G401 (cell line): ENCODE measurements around the gene PTPRA. TPM values are rescaled to one million over a fixed set of nuclear protein-coding genes. Genes with fewer than 3 reads are reported as not detected.

Experiments
- DNase-seq: peaks from one replicate; pipeline ENCODE4 v3.0.0-alpha.2; 2015; ENCODE audit warnings: low spot score
- in situ Hi-C: cut with HindIII; loops from 2 replicates; pipeline ENCODE4 v1.10.0; 2016; ENCODE audit warnings: low sequenced_read_pairs, mixed read lengths
- total RNA-seq: library from RNA; depleted of rRNA; stranded (reverse); fragments of >200 nt; shearing (Covaris generic); gene quantifications from 2 replicates; pipeline ENCODE4 v1.2.3, GENCODE V29; 2014

Gene PTPRA
- total RNA-seq, 1 experiment from 2014 or later, result 83.7 TPM

DNA sequence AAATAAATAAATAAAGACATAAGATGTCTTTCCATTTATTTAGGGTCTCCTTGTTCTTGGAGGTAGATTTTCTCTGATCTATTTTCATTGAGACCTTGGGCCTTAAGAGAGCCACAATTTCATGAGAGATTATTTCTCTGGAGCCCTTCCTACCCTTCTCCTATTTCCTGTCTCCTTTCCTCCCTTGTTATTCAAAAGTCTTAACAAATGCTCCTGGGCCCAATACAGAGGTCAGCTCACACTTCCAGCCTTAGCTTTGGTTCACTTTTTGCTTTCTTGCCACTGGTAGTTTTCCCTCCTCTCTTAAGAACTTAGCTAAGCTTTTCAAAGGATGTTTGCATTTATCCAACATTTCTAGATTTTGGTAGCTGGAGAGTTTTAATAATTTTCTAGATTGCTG, 44.0 kb downstream of the PTPRA start:
- in situ Hi-C loops, result no loop called here

DNA sequence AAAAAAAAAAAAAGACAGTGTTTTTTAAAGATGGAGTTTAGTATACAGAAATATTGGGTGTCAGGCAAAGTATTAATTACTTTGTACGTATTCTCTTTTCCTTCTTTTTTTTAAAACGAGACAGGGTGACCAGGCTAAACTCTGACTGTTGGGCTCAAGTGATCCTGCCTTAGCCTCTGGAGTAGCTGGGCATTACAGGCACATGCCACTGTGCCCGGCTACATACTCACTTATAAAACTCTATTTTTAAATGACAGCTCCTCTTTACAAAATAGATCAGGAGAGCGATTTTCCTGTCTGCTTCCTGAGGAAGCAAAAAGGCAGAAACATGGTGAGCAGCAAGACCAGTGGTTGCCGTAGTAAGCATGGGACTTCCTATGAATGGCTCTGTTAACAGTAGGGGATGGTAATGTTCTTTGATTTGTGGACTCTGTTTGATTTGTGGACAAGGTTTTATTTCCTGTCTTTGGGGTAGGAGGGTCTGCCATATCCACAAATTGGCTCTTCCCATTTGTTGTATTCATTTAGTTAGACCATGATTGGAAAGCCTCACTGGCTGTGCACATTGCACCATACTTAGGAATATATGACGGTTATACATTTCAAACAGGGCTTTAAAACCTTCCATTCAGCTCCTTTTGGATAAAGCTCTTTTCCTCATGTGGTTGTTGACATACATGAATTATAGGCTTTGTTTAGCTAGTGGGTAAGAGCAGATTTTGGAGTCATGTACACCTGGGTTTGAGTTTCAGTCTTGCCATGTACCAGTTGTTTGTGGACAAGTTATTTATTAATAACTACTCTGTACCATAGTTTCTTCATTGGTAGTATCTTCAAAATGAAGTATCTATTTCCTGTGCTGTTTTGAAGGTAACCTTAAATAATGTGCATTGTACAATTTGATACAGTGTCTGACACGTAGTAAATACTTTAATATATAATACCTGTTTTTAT, 45.1 kb downstream of the PTPRA start:
- in situ Hi-C loops, result no loop called here
- DNase-seq, result no peak

More for the DNA sequence above, 44.0 kb downstream of the PTPRA start:
- no peak for DNase-seq

DNA sequence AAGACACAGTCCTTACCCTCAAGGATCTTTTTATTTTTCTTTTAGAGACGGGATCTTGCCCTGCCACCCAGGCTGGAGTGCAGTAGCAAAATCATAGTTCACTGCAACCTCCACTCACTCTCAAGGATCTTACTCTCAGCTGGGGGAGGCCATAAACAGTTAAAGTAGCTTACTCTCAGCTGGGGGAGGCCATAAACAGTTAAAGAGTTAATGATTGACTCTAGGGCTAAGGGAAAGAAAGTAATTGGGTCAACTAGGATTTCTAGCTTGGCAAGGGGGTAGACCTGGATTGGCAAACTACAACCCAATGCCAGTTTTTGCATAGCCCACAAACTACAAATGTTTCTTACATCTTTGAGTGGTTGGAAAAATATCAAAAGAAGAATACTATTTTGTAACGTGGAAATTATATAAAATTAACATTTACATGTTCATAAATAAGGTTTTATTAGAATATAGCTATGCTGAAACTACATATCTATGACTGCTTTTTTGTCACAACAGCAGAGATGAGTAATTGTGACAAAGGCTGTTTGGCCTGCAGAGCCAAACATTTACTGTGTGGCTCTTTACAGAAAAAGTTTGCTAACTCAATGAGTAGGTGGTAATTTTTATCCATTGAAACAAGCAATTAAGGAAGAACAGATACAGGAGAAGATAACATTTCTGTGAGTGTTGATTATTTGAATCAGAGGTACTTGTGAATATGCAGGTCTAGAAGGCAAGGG, 46.4 kb downstream of the PTPRA start:
- in situ Hi-C loops, result no loop called here
- DNase-seq, result peak; percentile 20

DNA sequence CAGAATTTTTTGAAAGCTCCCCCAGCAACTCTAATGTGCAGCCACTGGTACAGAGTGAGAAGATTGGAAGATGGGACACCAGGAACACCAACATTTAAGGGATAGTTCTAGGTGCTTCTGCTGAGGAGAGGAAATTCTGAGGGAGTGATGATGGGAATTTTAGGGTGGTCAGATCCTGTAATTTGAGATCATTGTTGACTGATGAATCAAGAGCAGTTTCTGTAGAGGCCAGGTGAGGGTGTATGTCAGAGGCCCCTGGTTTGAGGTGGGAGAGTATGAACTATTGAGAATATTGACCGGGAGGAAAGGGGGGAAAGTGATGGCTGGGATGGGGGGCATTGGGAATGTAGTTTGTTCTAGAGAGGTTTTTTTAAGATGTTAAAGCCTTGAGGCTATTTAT, 47.2 kb downstream of the PTPRA start:
- in situ Hi-C loops, result no loop called here
- DNase-seq, result no peak

DNA sequence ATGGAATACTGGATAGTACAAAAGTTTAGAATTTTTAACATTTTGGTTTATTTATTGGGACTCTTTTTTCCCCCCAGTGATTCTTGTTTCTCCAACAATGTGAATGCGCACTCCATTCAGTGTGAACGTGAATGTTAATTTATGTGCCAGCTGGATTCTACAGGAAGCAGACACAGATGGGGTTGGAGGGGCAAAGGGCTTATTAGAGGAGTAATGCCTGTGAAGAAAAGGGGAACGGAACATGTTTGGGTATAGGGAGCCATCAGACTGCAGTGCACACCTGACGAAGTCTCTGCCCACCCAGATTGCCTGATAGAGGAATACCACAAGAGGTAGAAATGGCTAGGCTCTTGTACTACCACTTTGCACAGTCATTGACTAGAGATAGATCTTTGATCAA, 48.2 kb downstream of the PTPRA start:
- in situ Hi-C loops, result no loop called here
- no peak for DNase-seq

DNA sequence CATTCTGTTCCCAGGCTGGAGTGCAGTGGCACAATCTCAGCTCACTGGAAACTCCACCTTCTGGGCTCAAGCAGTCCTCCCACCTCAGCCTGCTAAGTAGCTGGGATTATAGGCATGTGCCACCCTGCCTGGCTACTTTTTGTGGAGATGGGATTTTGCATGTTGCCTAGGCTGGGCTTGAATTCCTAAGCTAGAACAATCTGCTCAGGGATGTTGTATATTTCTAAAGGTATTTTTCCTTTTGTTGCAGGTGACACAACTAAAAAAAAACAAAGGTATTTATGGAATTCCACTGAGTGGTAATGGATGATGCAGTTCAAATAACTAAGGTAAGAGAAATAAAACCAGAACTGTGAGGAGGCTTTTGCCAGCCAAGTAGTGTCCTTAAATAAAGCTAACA, 49.7 kb downstream of the PTPRA start:
- no peak for DNase-seq
- in situ Hi-C loops, result no loop called here

DNA sequence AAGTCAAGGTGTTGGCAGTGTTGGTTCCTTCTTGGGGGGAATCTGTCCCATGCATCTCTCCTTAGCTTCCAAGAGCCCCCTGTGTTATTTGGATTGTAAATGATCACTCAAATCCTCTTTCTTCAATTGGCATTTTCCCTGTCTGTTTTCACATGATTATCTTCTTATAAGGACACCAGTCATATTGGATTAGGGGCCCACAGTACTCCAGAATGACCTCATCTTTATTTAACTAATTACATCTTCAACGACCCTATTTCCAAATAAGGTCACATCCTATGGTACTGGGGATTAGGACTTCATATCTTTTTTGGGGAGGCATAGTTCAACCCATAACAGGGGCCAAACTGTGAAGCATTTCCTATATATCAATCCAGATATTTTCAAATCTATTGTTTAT, 57.3 kb downstream of the PTPRA start:
- DNase-seq, result no peak
- in situ Hi-C loops, result no loop called here

DNA sequence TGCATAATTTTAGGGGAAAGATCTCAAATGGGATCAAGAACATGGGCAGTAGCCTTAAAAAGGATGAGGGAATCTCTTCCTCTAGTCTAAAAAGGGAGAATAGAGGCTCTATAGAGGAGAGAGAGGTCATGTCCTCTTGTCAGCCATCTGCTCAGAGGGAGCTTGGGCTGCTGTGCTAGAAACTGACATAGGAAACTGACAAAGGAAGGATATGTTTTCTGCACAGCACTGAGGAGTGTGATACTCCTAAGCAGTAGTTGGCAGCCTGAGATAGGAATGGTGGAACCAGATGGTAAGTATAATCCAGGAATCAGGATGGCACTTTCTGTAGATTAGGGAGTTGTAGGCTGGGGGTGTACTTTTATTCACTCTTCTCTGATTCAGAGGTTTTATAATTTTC, 59.2 kb downstream of the PTPRA start:
- DNase-seq, result peak; percentile 67
- in situ Hi-C loops, result no loop called here

DNA sequence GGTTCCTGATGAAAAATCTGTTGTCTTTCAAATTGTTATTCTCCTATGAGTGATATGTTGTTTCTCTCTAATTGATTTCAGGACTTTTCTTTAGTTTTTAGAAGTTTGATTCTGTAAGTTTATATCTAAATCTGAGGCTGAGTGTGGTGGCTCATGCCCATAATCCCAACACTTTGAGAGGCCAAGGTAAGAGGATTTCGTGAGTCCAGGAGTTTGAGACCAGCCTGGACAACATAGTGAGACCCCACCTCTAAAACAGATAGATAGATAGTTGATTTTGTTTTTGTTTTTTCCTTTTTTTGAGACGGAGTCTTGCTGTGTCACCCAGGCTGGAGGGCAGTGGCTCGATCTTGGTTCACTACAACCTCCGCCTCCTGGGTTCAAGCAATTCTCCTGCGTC, 64.6 kb downstream of the PTPRA start:
- DNase-seq, result no peak
- in situ Hi-C loops, result no loop called here

DNA sequence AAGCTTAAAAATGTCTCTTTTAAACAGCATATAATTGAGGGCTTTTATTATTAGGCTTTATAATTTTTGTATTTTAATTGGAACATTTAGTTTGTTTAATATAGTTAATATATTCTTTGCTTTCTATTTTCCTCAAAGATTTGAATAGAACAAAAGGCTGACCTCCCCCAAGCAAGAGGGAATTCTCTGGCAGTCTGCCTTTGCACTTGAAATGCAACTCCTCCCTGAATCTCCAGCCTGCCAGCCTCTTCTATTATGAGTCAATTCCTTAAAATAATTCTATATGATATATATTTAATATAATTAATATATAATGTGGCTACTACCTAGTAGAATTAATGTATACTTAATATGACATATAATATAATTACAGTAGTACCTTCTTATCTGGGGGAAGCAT, 69.2 kb downstream of the PTPRA start:
- in situ Hi-C loops, result no loop called here
- DNase-seq, result peak; percentile 30

DNA sequence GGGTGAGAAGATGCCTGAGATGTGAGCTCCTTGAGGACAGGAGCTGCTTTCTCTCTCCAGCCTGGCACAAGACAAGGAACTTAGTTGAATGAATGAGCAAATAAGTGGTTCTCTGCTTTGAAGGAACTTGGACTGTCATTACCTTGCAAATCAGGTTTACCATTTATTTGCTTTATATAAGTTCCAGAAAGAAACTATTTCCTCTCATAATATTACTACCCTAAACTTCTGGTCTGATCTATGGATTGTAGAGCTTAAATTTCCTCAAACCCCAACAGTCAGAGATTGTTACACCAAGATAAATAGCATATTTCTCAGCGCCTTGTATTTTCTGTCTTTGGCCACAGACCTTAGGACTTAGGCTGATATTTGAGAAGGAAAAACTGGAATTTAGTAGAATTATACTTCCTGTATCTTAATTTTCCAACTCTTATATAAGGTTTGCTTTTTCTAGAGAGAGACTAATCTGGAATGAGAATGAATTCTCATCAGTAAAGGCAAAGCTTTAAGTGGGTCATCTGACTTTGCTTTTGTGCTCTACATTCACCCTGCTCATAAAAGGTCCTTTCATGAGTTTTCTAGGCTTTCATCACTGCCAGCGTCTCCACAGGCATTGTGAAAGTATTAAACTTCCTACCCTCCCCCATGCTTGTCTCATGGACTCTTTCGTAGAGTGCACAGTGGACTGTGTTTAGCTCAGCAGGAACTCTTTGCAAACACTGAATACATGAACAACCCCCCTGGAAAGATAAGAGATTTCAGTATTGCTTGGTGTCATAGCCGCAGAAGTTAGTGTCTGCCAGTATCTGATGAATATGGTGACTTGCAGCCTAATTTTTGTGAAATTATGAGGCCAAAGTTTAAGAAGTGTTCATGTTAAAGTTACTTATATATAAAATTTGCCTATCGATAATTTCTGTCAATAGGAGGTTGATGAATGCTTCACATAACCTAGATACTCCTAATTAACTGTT, 74.0 kb downstream of the PTPRA start:
- in situ Hi-C loops, result no loop called here
- peak; percentile 43 for DNase-seq

DNA sequence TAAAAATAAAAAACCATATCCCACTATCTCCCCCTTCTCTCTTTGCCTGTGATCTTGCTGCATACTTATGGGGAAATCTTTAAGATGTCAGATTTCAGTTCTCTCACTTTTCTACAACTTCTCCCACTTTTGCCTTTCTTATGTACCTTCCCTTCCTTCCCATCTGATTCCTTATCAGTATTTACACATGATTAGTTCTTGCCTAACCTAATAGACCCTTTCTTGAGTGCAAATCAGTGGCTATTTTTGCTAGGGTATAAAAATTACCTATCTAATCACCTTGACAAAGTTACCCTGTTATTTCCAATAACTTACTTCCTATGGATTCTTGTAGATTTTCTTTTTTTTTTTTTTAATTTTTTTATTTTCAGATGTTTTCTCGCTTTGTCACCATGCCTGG, 75.7 kb downstream of the PTPRA start:
- in situ Hi-C loops, result no loop called here
- DNase-seq, result no peak

DNA sequence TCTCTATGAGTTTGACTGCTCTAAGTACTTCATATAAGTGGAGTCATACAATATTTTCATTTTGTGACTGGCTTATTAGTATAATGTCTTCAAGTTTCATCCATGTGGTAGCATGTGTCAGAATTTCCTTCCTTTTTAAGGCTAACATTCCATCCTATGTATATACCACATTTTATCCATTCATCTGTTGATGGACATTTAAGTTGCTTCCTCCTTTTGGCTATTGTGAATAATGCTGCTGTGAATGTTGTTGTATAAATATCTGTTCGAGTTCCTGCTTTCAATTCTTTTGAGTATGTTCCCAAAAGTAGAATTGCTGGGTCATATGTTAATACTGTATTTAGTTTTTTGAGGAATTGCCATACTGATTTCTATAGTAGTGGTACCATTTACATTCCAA, 79.5 kb downstream of the PTPRA start:
- in situ Hi-C loops, result no loop called here
- DNase-seq, result no peak

DNA sequence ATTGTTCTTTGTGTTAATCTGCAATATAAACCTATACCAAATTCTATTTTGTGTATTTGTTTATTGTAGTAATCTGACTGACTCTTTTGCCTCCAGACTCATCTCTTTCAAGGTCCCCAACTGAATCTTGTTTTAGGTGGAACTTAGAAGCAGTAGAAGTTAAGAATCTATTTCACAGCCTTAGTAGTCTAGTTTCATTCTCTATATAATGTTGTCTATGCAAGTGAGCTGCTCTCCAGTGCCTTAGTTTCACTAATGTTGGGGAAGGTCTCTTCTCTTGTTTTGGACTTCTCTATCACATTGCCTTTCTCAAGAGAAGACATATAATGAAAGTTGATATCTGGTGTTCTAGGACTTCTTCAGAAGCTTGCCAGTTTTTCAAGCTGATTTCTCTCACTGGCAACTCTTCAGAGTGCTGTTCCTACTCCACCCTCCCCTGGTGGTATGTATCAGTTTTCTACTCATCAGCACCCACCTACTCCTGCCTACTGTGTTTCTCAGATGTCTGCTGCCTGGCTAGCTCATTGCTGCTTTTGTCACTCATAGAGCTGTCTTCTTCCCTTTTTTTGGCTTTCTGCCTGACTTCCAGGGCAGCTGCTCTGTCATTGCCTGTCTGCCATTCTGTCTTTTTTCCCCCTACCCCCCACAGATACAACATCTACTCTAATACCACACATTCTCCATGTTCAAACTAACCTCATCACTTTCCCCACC, 82.1 kb downstream of the PTPRA start:
- in situ Hi-C loops, result no loop called here
- DNase-seq, result peak; percentile 15

DNA sequence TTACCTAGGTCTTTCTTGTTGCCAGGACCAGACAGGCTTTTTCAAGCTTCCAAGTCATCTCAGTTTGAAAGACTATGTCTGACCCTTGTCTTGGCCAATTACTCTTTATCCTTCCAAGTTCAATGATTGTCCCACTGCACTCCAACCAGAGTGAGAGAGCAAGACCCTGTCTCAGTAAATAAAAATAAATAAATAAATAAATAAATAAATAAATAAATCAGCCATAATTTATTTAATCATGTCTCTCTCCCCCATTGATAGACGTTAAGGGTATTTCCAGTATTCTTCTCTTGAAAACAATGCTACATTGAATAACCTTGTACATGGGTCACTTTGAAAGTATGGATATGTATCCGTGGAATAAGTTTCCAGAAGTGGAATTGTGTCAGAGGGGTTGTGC, 83.2 kb downstream of the PTPRA start:
- in situ Hi-C loops, result no loop called here

DNA sequence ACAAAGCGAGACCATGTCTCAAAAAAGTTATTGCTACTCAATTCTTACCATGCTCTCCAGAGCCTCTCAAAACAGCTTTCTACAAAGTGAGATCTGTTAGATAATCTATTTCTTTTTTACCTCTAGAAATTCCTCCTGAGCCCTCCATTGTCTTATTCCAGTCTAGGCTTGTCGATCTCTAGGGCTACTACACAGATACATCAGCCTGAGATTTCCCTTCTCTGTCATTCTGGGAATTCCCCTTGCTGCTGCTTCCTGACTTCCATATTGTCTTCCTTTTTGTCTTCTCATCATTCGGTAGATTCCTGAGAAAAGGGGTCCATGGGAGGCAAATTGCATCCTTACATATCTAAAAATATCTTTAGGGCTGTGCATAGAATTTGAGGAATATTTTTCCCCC, 94.6 kb downstream of the PTPRA start:
- in situ Hi-C loops, result no loop called here
- DNase-seq, result no peak

More for the DNA sequence above, 83.2 kb downstream of the PTPRA start:
- DNase-seq, result no peak

DNA sequence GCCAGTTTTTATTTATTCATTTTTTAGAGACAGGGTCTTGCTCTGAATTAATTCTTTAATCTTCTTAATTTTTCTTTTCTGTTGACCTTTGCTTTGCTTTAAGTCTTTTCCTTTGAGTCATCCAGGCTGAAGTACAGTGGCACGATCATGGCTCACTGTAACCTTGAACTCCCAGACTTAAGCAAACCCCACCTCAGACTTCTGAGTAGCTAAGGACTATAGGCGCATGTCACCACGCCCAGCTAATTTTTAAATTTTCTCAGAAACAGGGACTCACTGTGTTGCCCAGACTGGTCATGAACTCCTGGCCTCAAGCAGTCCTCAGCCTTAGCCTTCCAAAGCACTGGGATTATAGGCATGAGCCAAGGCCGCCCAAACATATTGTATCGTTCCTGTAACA, 98.8 kb downstream of the PTPRA start:
- in situ Hi-C loops, result no loop called here

DNA sequence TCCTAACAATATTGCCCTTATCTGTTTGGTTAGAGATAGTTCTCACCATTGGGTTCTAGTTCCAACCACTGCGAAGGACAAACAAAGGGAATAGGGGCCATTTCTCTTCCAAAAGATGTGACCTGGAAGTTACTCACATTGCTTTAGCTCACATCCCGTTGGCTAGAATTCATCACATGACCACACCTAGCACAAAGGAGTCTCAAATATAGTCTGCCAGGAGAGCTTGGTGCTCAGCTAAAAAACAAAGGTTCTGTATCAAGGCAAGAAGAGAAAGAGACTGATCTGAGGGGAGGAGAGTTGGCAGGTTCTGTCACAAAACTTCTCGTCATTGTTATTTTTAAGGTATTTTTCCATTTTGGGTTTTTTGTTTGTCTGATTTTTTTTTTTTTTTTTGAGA, 100.3 kb downstream of the PTPRA start:
- in situ Hi-C loops, result no loop called here
- no peak for DNase-seq

More for the DNA sequence above, 98.8 kb downstream of the PTPRA start:
- no peak for DNase-seq

DNA sequence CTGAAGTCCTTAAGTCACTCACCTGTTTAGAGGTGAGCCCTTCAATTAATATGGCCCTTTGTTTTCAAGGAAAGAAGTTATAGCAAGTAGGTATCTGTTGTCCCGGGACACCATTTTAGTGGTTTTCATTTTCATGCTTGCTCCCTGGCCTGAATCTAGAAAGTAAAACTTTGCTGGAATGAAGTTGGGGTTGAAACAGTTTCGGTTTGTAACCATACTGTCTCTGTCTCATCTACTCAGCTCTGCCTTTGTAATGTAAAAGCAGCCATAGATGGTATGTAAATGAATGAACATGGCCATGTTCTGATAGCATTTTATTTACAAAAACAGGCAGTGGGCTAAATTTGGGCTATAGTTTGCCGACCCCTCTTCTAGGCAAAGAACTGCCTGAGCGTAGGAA, 105.2 kb downstream of the PTPRA start:
- in situ Hi-C loops, result no loop called here

More for the DNA sequence above, 105.2 kb downstream of the PTPRA start:
- no peak for DNase-seq
